ENCODE results near the gene UGT1A9.

- TF ChIP-seq GATA2 (IDR thresholded peaks at IDR 0.05; ENCODE audit: low read depth, low read length), result no peak
- no peak for TF ChIP-seq GATA3 (IDR thresholded peaks at IDR 0.05; ENCODE audit: low read depth, low read length)
Observed at GRCh38 chr2:233780771-233781170, 109.1 kb downstream of the UGT1A9 start.

All from SH-SY5Y (cell line).